C4-2B (cell line): Measurements from ENCODE around the gene C1orf174.

Experiments used
- ZFX ChIP-seq: fragments of 450-650 bp; IDR thresholded peaks from 2 replicates; pipeline ENCODE4 v1.6.1; 2017
- TF ChIP-seq, protein P1 (sequence below): fragments of 450-650 bp; conservative IDR thresholded peaks from 2 replicates; pipeline ENCODE4 v1.5.1; 2017; ENCODE audit warnings: mild to moderate bottlenecking

GRCh38 chr1:3922201-3922725, 22.2 kb upstream of the C1orf174 start:
- TF ChIP-seq, protein P1, sequence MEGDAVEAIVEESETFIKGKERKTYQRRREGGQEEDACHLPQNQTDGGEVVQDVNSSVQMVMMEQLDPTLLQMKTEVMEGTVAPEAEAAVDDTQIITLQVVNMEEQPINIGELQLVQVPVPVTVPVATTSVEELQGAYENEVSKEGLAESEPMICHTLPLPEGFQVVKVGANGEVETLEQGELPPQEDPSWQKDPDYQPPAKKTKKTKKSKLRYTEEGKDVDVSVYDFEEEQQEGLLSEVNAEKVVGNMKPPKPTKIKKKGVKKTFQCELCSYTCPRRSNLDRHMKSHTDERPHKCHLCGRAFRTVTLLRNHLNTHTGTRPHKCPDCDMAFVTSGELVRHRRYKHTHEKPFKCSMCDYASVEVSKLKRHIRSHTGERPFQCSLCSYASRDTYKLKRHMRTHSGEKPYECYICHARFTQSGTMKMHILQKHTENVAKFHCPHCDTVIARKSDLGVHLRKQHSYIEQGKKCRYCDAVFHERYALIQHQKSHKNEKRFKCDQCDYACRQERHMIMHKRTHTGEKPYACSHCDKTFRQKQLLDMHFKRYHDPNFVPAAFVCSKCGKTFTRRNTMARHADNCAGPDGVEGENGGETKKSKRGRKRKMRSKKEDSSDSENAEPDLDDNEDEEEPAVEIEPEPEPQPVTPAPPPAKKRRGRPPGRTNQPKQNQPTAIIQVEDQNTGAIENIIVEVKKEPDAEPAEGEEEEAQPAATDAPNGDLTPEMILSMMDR = no peak
- no peak for TF ChIP-seq ZFX
